ENCODE data around the gene LCE1D.

The LCE1D gene

GRCh38 chr1:152783095-152783494, 13.4 kb upstream of the LCE1D start:
- Mint-ChIP-seq H3K9me3 (no peaks in the 10 kb centered on the region), H3K27me3 (peaks cover 25% of the 10 kb centered on the region), H3K4me1 (no peaks in the 10 kb centered on the region), H3K27ac (no peak overlapping the region), H3K36me3 (no peaks in the 10 kb centered on the region), H3K4me3 (no peak overlapping the region)

GRCh38 chr1:152786077-152786476, 10.4 kb upstream of the LCE1D start, which contains the start of gene LCE1E:
LCE1E (plus strand) TSS chr1:152786257; CDS start chr1:152787300, 1,043 bp downstream.
- H3K27me3 Mint-ChIP-seq = peaks cover 22% of the 10 kb centered on the region
- no peaks in the 10 kb centered on the region for H3K4me1 Mint-ChIP-seq
- no peak within 1 kb of the TSS for H3K4me3 Mint-ChIP-seq
- no peaks in the 10 kb centered on the region for H3K36me3 Mint-ChIP-seq
- H3K9me3 Mint-ChIP-seq = no peaks in the 10 kb centered on the region
- H3K27ac Mint-ChIP-seq = no peak within 1 kb of the TSS

- Mint-ChIP-seq H3K9me3 (no peaks in the 10 kb centered on the region), H3K4me3 (no peak overlapping the region), H3K27ac (no peak overlapping the region), H3K27me3 (peaks cover 20% of the 10 kb centered on the region), H3K36me3 (no peaks in the 10 kb centered on the region), H3K4me1 (no peaks in the 10 kb centered on the region)
These were observed 835 bp upstream of the LCE1D start for GRCh38 chr1:152795686-152796085.

GRCh38 chr1:152801333-152801732, 4.8 kb downstream of the LCE1D start:
- Mint-ChIP-seq H3K36me3 (no peaks in the 10 kb centered on the region), H3K27ac (no peak overlapping the region), H3K27me3 (peaks cover 17% of the 10 kb centered on the region), H3K4me3 (no peak overlapping the region), H3K4me1 (no peaks in the 10 kb centered on the region), H3K9me3 (no peaks in the 10 kb centered on the region)

GRCh38 chr1:152806576-152806975, 10.1 kb downstream of the LCE1D start, which contains the start of gene LCE1C:
LCE1C (minus strand) TSS chr1:152806651; CDS start chr1:152805478, 1,173 bp downstream.
- Mint-ChIP-seq H3K4me1 (no peaks in the 10 kb centered on the region), H3K9me3 (no peaks in the 10 kb centered on the region), H3K4me3 (no peak within 1 kb of the TSS), H3K36me3 (no peaks in the 10 kb centered on the region), H3K27me3 (peaks cover 7% of the 10 kb centered on the region), H3K27ac (no peak within 1 kb of the TSS)

GRCh38 chr1:152811050-152811449, 14.5 kb downstream of the LCE1D start:
- Mint-ChIP-seq H3K36me3 (no peaks in the 10 kb centered on the region), H3K9me3 (no peaks in the 10 kb centered on the region), H3K27ac (no peak overlapping the region), H3K27me3 (peaks cover 14% of the 10 kb centered on the region), H3K4me1 (no peaks in the 10 kb centered on the region), H3K4me3 (no peak overlapping the region)

GRCh38 chr1:152811671-152812070, 15.2 kb downstream of the LCE1D start, which contains the start of gene LCE1B:
LCE1B (plus strand) TSS chr1:152811971; CDS start chr1:152812447, 476 bp downstream.
- Mint-ChIP-seq H3K27ac (no peak within 1 kb of the TSS), H3K27me3 (peaks cover 14% of the 10 kb centered on the region), H3K4me1 (no peaks in the 10 kb centered on the region)

GRCh38 chr1:152817309-152817708, 20.8 kb downstream of the LCE1D start:
- Mint-ChIP-seq H3K4me3 (no peak overlapping the region), H3K4me1 (no peaks in the 10 kb centered on the region), H3K27ac (no peak overlapping the region), H3K36me3 (no peaks in the 10 kb centered on the region), H3K9me3 (no peaks in the 10 kb centered on the region), H3K27me3 (peaks cover 13% of the 10 kb centered on the region)

More at GRCh38 chr1:152811671-152812070, 15.2 kb downstream of the LCE1D start, which contains the start of gene LCE1B:
- Mint-ChIP-seq H3K36me3 (no peaks in the 10 kb centered on the region), H3K9me3 (no peaks in the 10 kb centered on the region), H3K4me3 (no peak within 1 kb of the TSS)

- Mint-ChIP-seq H3K27me3 (peaks cover 11% of the 10 kb centered on the region), H3K27ac (no peak overlapping the region), H3K9me3 (no peaks in the 10 kb centered on the region), H3K4me3 (no peak overlapping the region), H3K4me1 (no peaks in the 10 kb centered on the region), H3K36me3 (no peaks in the 10 kb centered on the region)
These were observed 26.8 kb downstream of the LCE1D start for GRCh38 chr1:152823294-152823693.

GRCh38 chr1:152824964-152825363, 28.4 kb downstream of the LCE1D start:
- Mint-ChIP-seq H3K36me3 (no peaks in the 10 kb centered on the region), H3K9me3 (peaks cover 6% of the 10 kb centered on the region), H3K27ac (no peak overlapping the region), H3K27me3 (peaks cover 14% of the 10 kb centered on the region), H3K4me3 (no peak overlapping the region), H3K4me1 (no peaks in the 10 kb centered on the region)

GRCh38 chr1:152827173-152827572, 30.7 kb downstream of the LCE1D start, which contains the start of gene LCE1A:
LCE1A (plus strand) TSS chr1:152827473; CDS start chr1:152827473, 0 bp downstream.
- Mint-ChIP-seq H3K27ac (no peak within 1 kb of the TSS), H3K36me3 (no peaks in the 10 kb centered on the region), H3K4me1 (no peaks in the 10 kb centered on the region), H3K9me3 (peaks cover 12% of the 10 kb centered on the region), H3K27me3 (peaks cover 19% of the 10 kb centered on the region), H3K4me3 (no peak within 1 kb of the TSS)

- no peaks in the 10 kb centered on the region for H3K9me3 Mint-ChIP-seq
- H3K4me1 Mint-ChIP-seq = no peaks in the 10 kb centered on the region
- no peaks in the 10 kb centered on the region for H3K36me3 Mint-ChIP-seq
- H3K27me3 Mint-ChIP-seq = peaks cover 5% of the 10 kb centered on the region
- H3K27ac Mint-ChIP-seq = no peak overlapping the region
- no peak overlapping the region for H3K4me3 Mint-ChIP-seq
These were observed 40.3 kb downstream of the LCE1D start for GRCh38 chr1:152836870-152837269.

GRCh38 chr1:152842556-152842955, 46.0 kb downstream of the LCE1D start, which contains the start of gene LCE6A:
LCE6A (plus strand) TSS chr1:152842856; CDS start chr1:152843521, 665 bp downstream.
- no peak within 1 kb of the TSS for H3K4me3 Mint-ChIP-seq
- H3K36me3 Mint-ChIP-seq = no peaks in the 10 kb centered on the region

More at GRCh38 chr1:152842556-152842955, 46.0 kb downstream of the LCE1D start, which contains the start of gene LCE6A:
- Mint-ChIP-seq H3K27ac (no peak within 1 kb of the TSS), H3K27me3 (peaks cover 8% of the 10 kb centered on the region), H3K4me1 (no peaks in the 10 kb centered on the region), H3K9me3 (no peaks in the 10 kb centered on the region)

All from activated naive CD4-positive, alpha-beta T cell treated with anti-CD3 and anti-CD28 coated beads, Interleukin-2, amount 50 U/mL, for 24 hours (primary cell).